K562 (cell line): ENCODE measurements around the gene IGF2BP3. TPM values are rescaled to one million over a fixed set of nuclear protein-coding genes. Genes with fewer than 3 reads are reported as not detected.

Experiments
- ATAC-seq: fragments of 200-7000 bp; cut with Tn5 transposase; 3 replicates; pipeline ENCODE4 v1.9.1; 2020; ENCODE audit warnings: moderate library complexity
- BruUV-seq: library from RNA; stranded (reverse); fragments of 400-500 nt; replicated peaks from 2 replicates; lab custom pipeline; 2021; lab: Mats Ljungman, UMichigan
- CTCF ChIA-PET: fragments of 300-600 bp; formaldehyde crosslinking; extraction: SDS; loops from one replicate; lab custom pipeline; 2021; ENCODE audit warnings: low intra/inter-chr PET ratio; lab: Yijun Ruan, JAX
- POLR2A ChIA-PET: fragments of 300-600, 350-650 bp; sonication (Branson Sonifier 250); formaldehyde crosslinking; extraction: SDS; loops from one replicate; lab custom pipeline; 2021; ENCODE audit warnings: antibody characterized with exemption, inconsistent platforms; lab: Yijun Ruan, JAX
- DNase-seq, 4 experiments: peaks; one replicate each; pipeline versions ENCODE4 v3.0.0 to v3.0.0-alpha.2; 2011 to 2018; ENCODE audit warnings: low spot score in 3 of 4, mixed read lengths in 3 of 4; ENCODE audit errors: extremely low read depth in 1 of 4
- FAIRE-seq: peaks from 2 replicates; lab custom pipeline; 2011; peaks lifted over from hg19 to GRCh38; lab: Jason Lieb, UNC
- H2AFZ ChIP-seq: 2 replicates; pipeline ENCODE4 v1.6.0; 2011; ENCODE audit warnings: low read depth, low read length, control low read depth, inconsistent platforms
- H3K27ac ChIP-seq: fragments of 200-600 bp; 3 replicates; pipeline ENCODE4 v1.8.0; 2011; ENCODE audit warnings: low read depth, mild to moderate bottlenecking, control low read depth, inconsistent platforms, low read length, moderate library complexity, mixed read lengths; ENCODE audit errors: extremely low read depth
- H3K27me3 ChIP-seq, 2 experiments: fragments of 300-600 bp in 1 of 2; 2 replicates in 1 of 2; 3 replicates in 1 of 2; pipeline versions ENCODE4 v1.6.0 to v1.8.0; 2011; ENCODE audit warnings: inconsistent platforms in 2 of 2, low read length in 2 of 2, mild to moderate bottlenecking in 1 of 2, mixed read lengths in 1 of 2, moderate library complexity in 1 of 2; ENCODE audit not compliant: control insufficient read depth in 2 of 2, insufficient read depth in 2 of 2
- H3K36me3 ChIP-seq: fragments of 300-600 bp; 3 replicates; pipeline ENCODE4 v1.8.0; 2011; ENCODE audit warnings: mild to moderate bottlenecking, low read length, inconsistent platforms; ENCODE audit not compliant: control insufficient read depth, insufficient read depth
- H3K4me1 ChIP-seq, 2 experiments: fragments of 200-600 bp in 1 of 2; replicated peaks in 1 of 2; 2 replicates in 1 of 2; 3 replicates in 1 of 2; pipeline versions ENCODE4 v1.5.1 to v1.8.0; 2011; ENCODE audit warnings: inconsistent platforms in 2 of 2, low read length in 2 of 2, mild to moderate bottlenecking in 1 of 2, mixed read lengths in 1 of 2, moderate library complexity in 1 of 2; ENCODE audit not compliant: control insufficient read depth in 2 of 2, insufficient read depth in 2 of 2
- H3K4me2 ChIP-seq: 2 replicates; pipeline ENCODE4 v1.6.1; 2011; ENCODE audit warnings: low read length, control low read depth, inconsistent platforms, mixed read lengths; ENCODE audit not compliant: insufficient read depth
- H3K4me3 ChIP-seq: fragments of 200-600 bp; sonication (generic), shearing (Covaris generic); 2 replicates; pipeline ENCODE4 v1.5.1; 2016; ENCODE audit warnings: control low read depth, inconsistent platforms
- H3K79me2 ChIP-seq: fragments of 200-600 bp; 3 replicates; pipeline ENCODE4 v1.8.0; 2011; ENCODE audit warnings: low read length, inconsistent platforms; ENCODE audit not compliant: control insufficient read depth, insufficient read depth
- H3K9ac ChIP-seq, 2 experiments: 2 replicates each; pipeline versions ENCODE4 v1.6.0 to v1.6.1; 2011; ENCODE audit warnings: low read depth in 2 of 2, low read length in 2 of 2, control low read depth in 1 of 2, inconsistent platforms in 1 of 2, mild to moderate bottlenecking in 1 of 2, mixed read lengths in 1 of 2; ENCODE audit not compliant: insufficient read depth in 1 of 2
- H3K9me1 ChIP-seq: one replicate; pipeline ENCODE4 v1.6.0; 2011; ENCODE audit warnings: inconsistent platforms, mild to moderate bottlenecking, low read length, moderate library complexity; ENCODE audit not compliant: control insufficient read depth, insufficient read depth
- H3K9me3 ChIP-seq: replicated peaks from 2 replicates; pipeline ENCODE4 v1.5.1; 2011; ENCODE audit warnings: low read depth, low read length, inconsistent platforms; ENCODE audit not compliant: control insufficient read depth, insufficient read depth
- H4K20me1 ChIP-seq: replicated peaks from 2 replicates; pipeline ENCODE4 v1.6.1; 2011; ENCODE audit warnings: low read length, inconsistent platforms, mixed read lengths; ENCODE audit not compliant: control insufficient read depth, insufficient read depth
- CBX1 ChIP-seq: sonication (generic); IDR thresholded peaks from 2 replicates; pipeline ENCODE4 v1.6.1; 2016; ENCODE audit warnings: antibody characterized with exemption, low read depth, mild to moderate bottlenecking
- CEBPB ChIP-seq: fragments of 450-650 bp; IDR thresholded peaks from 2 replicates; pipeline ENCODE4 v1.6.1; 2016; ENCODE audit warnings: missing genetic modification characterization, missing compliant biosample characterization
- HDAC8 ChIP-seq: fragments of 450-650 bp; IDR thresholded peaks from 2 replicates; pipeline ENCODE4 v1.6.1; 2016; ENCODE audit warnings: mild to moderate bottlenecking, missing genetic modification characterization, moderate library complexity, missing compliant biosample characterization
- KDM1A ChIP-seq, 2 experiments: fragments of 450-650 bp; IDR thresholded peaks; 2 replicates each; pipeline ENCODE4 v1.6.1; 2016; ENCODE audit warnings: mild to moderate bottlenecking in 2 of 2
- MTA1 ChIP-seq: fragments of 450-650 bp; IDR thresholded peaks from 2 replicates; pipeline ENCODE4 v1.6.1; 2017; ENCODE audit warnings: borderline replicate concordance
- RB1 ChIP-seq: fragments of 450-650 bp; IDR thresholded peaks from 2 replicates; pipeline ENCODE4 v1.6.1; 2017; ENCODE audit warnings: low read depth, mild to moderate bottlenecking
- SMAD2 ChIP-seq: fragments of 150-350 bp; IDR thresholded peaks from 2 replicates; pipeline ENCODE4 v1.6.1; 2014; ENCODE audit warnings: low read depth, mild to moderate bottlenecking, low read length
- TGIF2 ChIP-seq: sonication (generic); formaldehyde crosslinking; IDR thresholded peaks from 2 replicates; pipeline ENCODE4 v1.8.1; 2022; ENCODE audit warnings: mild to moderate bottlenecking, missing genetic modification reagents, moderate library complexity
- TRIM24 ChIP-seq, 2 experiments: fragments of 450-650 bp; IDR thresholded peaks; 2 replicates each; pipeline ENCODE4 v1.6.1; 2016
- ZC3H8 ChIP-seq: fragments of 450-650 bp; IDR thresholded peaks from 2 replicates; pipeline ENCODE4 v1.6.1; 2017
- ZNF124 ChIP-seq: sonication (generic); formaldehyde crosslinking; IDR thresholded peaks from 2 replicates; pipeline ENCODE4 v1.8.1; 2022; ENCODE audit warnings: missing genetic modification reagents
- ZNF41 ChIP-seq: fragments of 250-450 bp; sonication (Bioruptor Pico); conservative IDR thresholded peaks from 2 replicates; pipeline ENCODE4 v1.4.0; 2020; ENCODE audit warnings: mild to moderate bottlenecking
- ZNF431 ChIP-seq: sonication (generic); formaldehyde crosslinking; IDR thresholded peaks from 2 replicates; pipeline ENCODE4 v1.8.0; 2022; ENCODE audit warnings: mild to moderate bottlenecking, missing genetic modification reagents
- ZNF644 ChIP-seq: fragments of 200-800 bp; sonication (Bioruptor generic); IDR thresholded peaks from 2 replicates; pipeline ENCODE4 v1.6.1; 2016; ENCODE audit warnings: low read depth, missing genetic modification characterization, missing compliant biosample characterization
- WGBS: fragments of 100-300 bp; shearing (Covaris generic); methylation state at CpG from one replicate; pipeline ENCODE4 v1.1.6; 2016; ENCODE audit warnings: low coverage, mixed read lengths; ENCODE audit not compliant: insufficient coverage; ENCODE audit errors: missing lambda C conversion rate; 5-methylcytosine and 5-hydroxymethylcytosine counted together
- in situ Hi-C: fragments of 300-500 bp; cut with MboI; formaldehyde crosslinking; loops from 4 replicates; pipeline ENCODE4 v1.15.0; 2018; ENCODE audit warnings: inconsistent platforms, mixed read lengths
- intact Hi-C: fragments of 100-400 bp; cut with micrococcal nuclease; formaldehyde crosslinking; loops from 2 replicates; pipeline ENCODE4 v1.14.2; 2022
- polyA plus RNA-seq, 8 experiments: library from polyadenylated mRNA; depleted of rRNA in 4 of 8; stranded (reverse) in 5 of 8; unstranded in 3 of 8; fragments of >200 nt; fragmentation: Nextera tagmentation in 2 of 8; fragmentation: Illumina TruSeq in 1 of 8; extraction: Ambion mirVana in 2 of 8; extraction: Trizol in 1 of 8; gene quantifications; 2 replicates each; pipeline versions ENCODE4 v1.2.1 to v1.2.3, GENCODE V29; 2011 to 2014; ENCODE audit warnings: inconsistent platforms in 1 of 8, missing spikeins in 1 of 8
- total RNA-seq, 7 experiments: library from RNA; depleted of rRNA in 6 of 7; stranded (reverse); fragments of >200 nt in 6 of 7; fragmentation: Illumina TruSeq in 2 of 7; extraction: Trizol in 2 of 7; gene quantifications; 2 replicates each; pipeline versions ENCODE4 v1.2.1 to v1.2.3, GENCODE V29; 2011 to 2021; ENCODE audit warnings: low replicate concordance in 1 of 7
- TF ChIP-seq, protein P1 (sequence below): fragments of 250-450 bp; sonication (Bioruptor Pico); IDR thresholded peaks from 2 replicates; pipeline ENCODE4 v1.8.0; 2021; ENCODE audit warnings: mild to moderate bottlenecking, moderate library complexity
- TF ChIP-seq, protein P2 (sequence below): fragments of 450-650 bp; IDR thresholded peaks from 2 replicates; pipeline ENCODE4 v1.6.1; 2016; ENCODE audit warnings: low read depth, mild to moderate bottlenecking, moderate library complexity
- TF ChIP-seq, protein P3 (sequence below): fragments of 450-650 bp; IDR thresholded peaks from 2 replicates; pipeline ENCODE4 v1.6.1; 2016; ENCODE audit warnings: borderline replicate concordance
- TF ChIP-seq, protein P4 (sequence below): fragments of 250-450 bp; sonication (Bioruptor Pico); IDR thresholded peaks from 2 replicates; pipeline ENCODE4 v1.8.0; 2022; ENCODE audit warnings: moderate library complexity, mild to moderate bottlenecking, inconsistent platforms

The IGF2BP3 gene
- total and polyA plus RNA-seq, 9 of the 15 experiments (the other 6 are each of a cell fraction or from before 2014, with no cell fraction given), result 8.4 to 88.1 (median 61.2) TPM

DNA sequence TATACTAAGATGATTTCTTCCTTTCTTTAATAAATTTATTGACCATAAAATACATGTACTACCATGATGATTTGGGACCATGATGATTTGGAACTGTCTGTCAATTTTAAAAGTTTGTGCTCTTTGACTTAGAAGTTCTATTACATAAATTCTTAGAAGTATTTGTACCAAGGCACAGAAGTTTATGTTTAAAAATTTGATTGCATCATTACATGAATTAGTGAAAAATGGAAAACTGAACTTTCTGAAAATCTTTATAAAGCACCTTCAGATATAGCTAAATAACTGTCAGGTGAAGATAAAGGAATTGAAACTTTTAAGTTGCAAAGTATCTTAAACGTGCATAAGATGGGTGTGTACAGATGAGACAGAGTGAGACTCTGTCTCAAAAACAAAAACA lies 139.2 kb downstream of the IGF2BP3 start (continued):
- TF ChIP-seq CEBPB, result 0 out of 2 replicates have a peak, but pooled peaks have one; percentile 23
- no peak for TF ChIP-seq TRIM24 (IDR thresholded peaks at IDR 0.05)
- TF ChIP-seq ZNF644 (tag), result no peak
- TF ChIP-seq KDM1A (IDR thresholded peaks at IDR 0.05), result no peak
- TF ChIP-seq CBX1, result no peak

DNA sequence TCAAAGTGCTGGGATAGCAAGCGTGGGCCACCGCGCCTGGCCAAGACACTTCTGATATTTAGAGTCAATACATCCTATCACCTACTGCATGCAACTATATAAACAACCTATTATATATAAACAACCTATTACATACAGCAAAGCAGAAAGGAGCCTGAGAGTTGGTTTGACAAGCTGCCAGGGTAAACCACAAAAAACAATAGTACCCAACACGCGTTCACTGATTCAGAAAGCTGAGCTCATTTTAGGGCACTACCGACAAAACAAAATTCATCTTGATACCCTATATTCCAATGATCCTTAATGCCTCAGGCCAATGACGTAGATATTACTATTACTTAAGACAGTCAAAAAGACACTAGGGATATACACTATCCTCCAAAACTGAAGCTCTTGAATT lies 154.9 kb downstream of the IGF2BP3 start:
- no peaks in the 10 kb centered on the region for H3K9me3 ChIP-seq
- no peak for FAIRE-seq
- POLR2A ChIA-PET, result interaction anchor here (0.6 to 1.2 kb wide), 3 partner anchors 8 to 213 kb away, joined by 4 to 6 read pairs (median 5); no protein-coding TSS in a partner anchor
- in situ Hi-C loops, result no loop called here
- no peak overlapping the region for H3K4me2 ChIP-seq
- no peak for DNase-seq
- intact Hi-C loops, result no loop called here
- no peaks in the 10 kb centered on the region for H4K20me1 ChIP-seq
- H3K27me3 ChIP-seq, result no peaks in the 10 kb centered on the region
- over 99% methylated on average over 7 of the region's 7 CpGs for WGBS
- no peak for ATAC-seq
- H3K79me2 ChIP-seq, result no peaks in the 10 kb centered on the region
- H3K27ac ChIP-seq, result no peak overlapping the region
- no peaks in the 10 kb centered on the region for H3K4me1 ChIP-seq
- no peaks in the 10 kb centered on the region for H3K9me1 ChIP-seq
- H3K36me3 ChIP-seq, result peaks cover 89% of the 10 kb centered on the region
- no peak overlapping the region for H2AFZ ChIP-seq
- no peak overlapping the region for H3K9ac ChIP-seq
- H3K4me3 ChIP-seq, result no peak overlapping the region
- CTCF ChIA-PET, result no interaction called here
- BruUV-seq, result no TSS peak
- TF ChIP-seq MTA1 (no peak), RB1 (no peak), ZNF124 (no peak), HDAC8 (tag) (no peak), TGIF2 (CRISPR knock-in tag) (no peak), ZNF41 (CRISPR knock-in tag) (no peak), ZC3H8 (no peak), SMAD2 (no peak), ZNF431 (CRISPR knock-in tag) (no peak)
- TF ChIP-seq, protein P1, sequence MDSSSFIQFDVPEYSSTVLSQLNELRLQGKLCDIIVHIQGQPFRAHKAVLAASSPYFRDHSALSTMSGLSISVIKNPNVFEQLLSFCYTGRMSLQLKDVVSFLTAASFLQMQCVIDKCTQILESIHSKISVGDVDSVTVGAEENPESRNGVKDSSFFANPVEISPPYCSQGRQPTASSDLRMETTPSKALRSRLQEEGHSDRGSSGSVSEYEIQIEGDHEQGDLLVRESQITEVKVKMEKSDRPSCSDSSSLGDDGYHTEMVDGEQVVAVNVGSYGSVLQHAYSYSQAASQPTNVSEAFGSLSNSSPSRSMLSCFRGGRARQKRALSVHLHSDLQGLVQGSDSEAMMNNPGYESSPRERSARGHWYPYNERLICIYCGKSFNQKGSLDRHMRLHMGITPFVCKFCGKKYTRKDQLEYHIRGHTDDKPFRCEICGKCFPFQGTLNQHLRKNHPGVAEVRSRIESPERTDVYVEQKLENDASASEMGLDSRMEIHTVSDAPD, result no peak
- TF ChIP-seq, protein P2, sequence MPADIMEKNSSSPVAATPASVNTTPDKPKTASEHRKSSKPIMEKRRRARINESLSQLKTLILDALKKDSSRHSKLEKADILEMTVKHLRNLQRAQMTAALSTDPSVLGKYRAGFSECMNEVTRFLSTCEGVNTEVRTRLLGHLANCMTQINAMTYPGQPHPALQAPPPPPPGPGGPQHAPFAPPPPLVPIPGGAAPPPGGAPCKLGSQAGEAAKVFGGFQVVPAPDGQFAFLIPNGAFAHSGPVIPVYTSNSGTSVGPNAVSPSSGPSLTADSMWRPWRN, result no peak
- TF ChIP-seq, protein P3, sequence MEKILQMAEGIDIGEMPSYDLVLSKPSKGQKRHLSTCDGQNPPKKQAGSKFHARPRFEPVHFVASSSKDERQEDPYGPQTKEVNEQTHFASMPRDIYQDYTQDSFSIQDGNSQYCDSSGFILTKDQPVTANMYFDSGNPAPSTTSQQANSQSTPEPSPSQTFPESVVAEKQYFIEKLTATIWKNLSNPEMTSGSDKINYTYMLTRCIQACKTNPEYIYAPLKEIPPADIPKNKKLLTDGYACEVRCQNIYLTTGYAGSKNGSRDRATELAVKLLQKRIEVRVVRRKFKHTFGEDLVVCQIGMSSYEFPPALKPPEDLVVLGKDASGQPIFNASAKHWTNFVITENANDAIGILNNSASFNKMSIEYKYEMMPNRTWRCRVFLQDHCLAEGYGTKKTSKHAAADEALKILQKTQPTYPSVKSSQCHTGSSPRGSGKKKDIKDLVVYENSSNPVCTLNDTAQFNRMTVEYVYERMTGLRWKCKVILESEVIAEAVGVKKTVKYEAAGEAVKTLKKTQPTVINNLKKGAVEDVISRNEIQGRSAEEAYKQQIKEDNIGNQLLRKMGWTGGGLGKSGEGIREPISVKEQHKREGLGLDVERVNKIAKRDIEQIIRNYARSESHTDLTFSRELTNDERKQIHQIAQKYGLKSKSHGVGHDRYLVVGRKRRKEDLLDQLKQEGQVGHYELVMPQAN, result no peak
- TF ChIP-seq, protein P4, sequence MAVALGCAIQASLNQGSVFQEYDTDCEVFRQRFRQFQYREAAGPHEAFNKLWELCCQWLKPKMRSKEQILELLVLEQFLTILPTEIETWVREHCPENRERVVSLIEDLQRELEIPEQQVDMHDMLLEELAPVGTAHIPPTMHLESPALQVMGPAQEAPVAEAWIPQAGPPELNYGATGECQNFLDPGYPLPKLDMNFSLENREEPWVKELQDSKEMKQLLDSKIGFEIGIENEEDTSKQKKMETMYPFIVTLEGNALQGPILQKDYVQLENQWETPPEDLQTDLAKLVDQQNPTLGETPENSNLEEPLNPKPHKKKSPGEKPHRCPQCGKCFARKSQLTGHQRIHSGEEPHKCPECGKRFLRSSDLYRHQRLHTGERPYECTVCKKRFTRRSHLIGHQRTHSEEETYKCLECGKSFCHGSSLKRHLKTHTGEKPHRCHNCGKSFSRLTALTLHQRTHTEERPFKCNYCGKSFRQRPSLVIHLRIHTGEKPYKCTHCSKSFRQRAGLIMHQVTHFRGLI (CRISPR knock-in tag), result no peak
